Kidney (tissue), 14 donors: ENCODE results near the gene SNAP47. TPM values are rescaled to one million over a fixed set of nuclear protein-coding genes. Genes with fewer than 3 reads are reported as not detected.

ENCODE experiments used
- DNase-seq, 5 donors: peaks; one replicate each; pipeline ENCODE4 v3.0.0-alpha.2; 2013 to 2020
- FAIRE-seq: peaks from 2 replicates; lab custom pipeline; 2012; peaks lifted over from hg19 to GRCh38; lab: Jason Lieb, UNC
- H3K27ac ChIP-seq, 2 donors: one replicate each; pipeline ENCODE4 v1.7.0; 2013; ENCODE audit warnings: low read depth in 2 of 2, low read length in 2 of 2, inconsistent platforms in 1 of 2
- H3K27me3 ChIP-seq: one replicate; pipeline ENCODE4 v1.7.1; 2013; ENCODE audit warnings: low read length, inconsistent platforms; ENCODE audit not compliant: control insufficient read depth, insufficient read depth
- H3K36me3 ChIP-seq, 3 donors: one replicate each; pipeline versions ENCODE4 v1.7.0 to v1.7.1; 2013; ENCODE audit warnings: low read length in 3 of 3, control low read depth in 1 of 3, inconsistent platforms in 1 of 3; ENCODE audit not compliant: insufficient read depth in 3 of 3, control insufficient read depth in 2 of 3
- H3K4me1 ChIP-seq, 3 donors: one replicate each; pipeline versions ENCODE4 v1.7.0 to v1.7.1; 2013; ENCODE audit warnings: low read length in 3 of 3, inconsistent platforms in 1 of 3, low read depth in 1 of 3; ENCODE audit not compliant: control insufficient read depth in 2 of 3, insufficient read depth in 2 of 3
- H3K4me3 ChIP-seq, 3 donors: one replicate each; pipeline versions ENCODE4 v1.7.0 to v1.8.1; 2013; ENCODE audit warnings: low read length in 3 of 3, control low read depth in 1 of 3, inconsistent platforms in 1 of 3
- H3K9ac ChIP-seq, 3 donors: one replicate each; pipeline versions ENCODE4 v1.7.0 to v1.7.1; 2013; ENCODE audit warnings: low read length in 3 of 3, control low read depth in 1 of 3, inconsistent platforms in 1 of 3
- H3K9me3 ChIP-seq, 3 donors: one replicate each; pipeline versions ENCODE4 v1.7.0 to v1.7.1; 2013; ENCODE audit warnings: low read length in 3 of 3, control low read depth in 1 of 3, inconsistent platforms in 1 of 3; ENCODE audit not compliant: control insufficient read depth in 2 of 3, insufficient read depth in 1 of 3
- CTCF ChIP-seq: IDR thresholded peaks from 3 replicates; pipeline ENCODE4 v1.5.1; 2012; ENCODE audit warnings: mild to moderate bottlenecking, moderate library complexity, borderline replicate concordance; ENCODE audit not compliant: insufficient read depth; ENCODE audit errors: extremely low read depth
- intact Hi-C: fragments of 100-400 bp; cut with DNase I; formaldehyde crosslinking; loops from one replicate; pipeline ENCODE4 v1.11.1; 2022
- polyA plus RNA-seq: library from polyadenylated mRNA; stranded (reverse); fragments of 350-450 nt; fragmentation: Illumina TruSeq; extraction: RNeasy Lipid Tissue Mini Kit (QIAGEN cat#74804); gene quantifications from one replicate; pipeline ENCODE4 v1.2.3, GENCODE V29; 2014; ENCODE audit warnings: low read depth, low replicate concordance; ENCODE audit not compliant: insufficient read depth
- total RNA-seq: library from RNA; stranded (reverse); fragmentation: NEBNext Ultra II Directional; extraction: Animal tissue kit (Norgen Biotek cat#: 25700); gene quantifications from one replicate; pipeline ENCODE4 v1.2.1, GENCODE V29; 2021
- donor health status: control.
- donor health status: control.
- donor health status: control.
- donor health status: control.
- donor health status: control.
- donor health status: DM: yes; HTN: yes; CAD: no.
- donor health status: Normal renal cell carcinoma (clear cell type).

Gene SNAP47
- total and polyA plus RNA-seq, 2 donors from 2014 or later, result 31.6 to 32.4 TPM

GRCh38 chr1:227792216-227793078, 57.2 kb downstream of the SNAP47 start:
- no peaks in the 10 kb centered on the region for H3K4me1 ChIP-seq
- FAIRE-seq (no peak), DNase-seq (no peak)
- no peak overlapping the region for H3K27ac ChIP-seq
- H3K36me3 ChIP-seq, result no peaks in the 10 kb centered on the region
- no peak overlapping the region for H3K9ac ChIP-seq
- no peaks in the 10 kb centered on the region for H3K27me3 ChIP-seq
- no peak for TF ChIP-seq CTCF
- no peaks in the 10 kb centered on the region for H3K9me3 ChIP-seq
- intact Hi-C loops, result no loop called here
- H3K4me3 ChIP-seq, result no peak overlapping the region

GRCh38 chr1:227793079-227793947, 58.1 kb downstream of the SNAP47 start:
- H3K27ac ChIP-seq, result no peak overlapping the region

GRCh38 chr1:227793948-227794816, 58.9 kb downstream of the SNAP47 start:
- intact Hi-C loops, result no loop called here
- Histone ChIP-seq H3K9me3 (no peaks in the 10 kb centered on the region), H3K27me3 (no peaks in the 10 kb centered on the region), H3K36me3 (no peaks in the 10 kb centered on the region), H3K4me1 (no peaks in the 10 kb centered on the region), H3K9ac (no peak overlapping the region), H3K27ac (no peak overlapping the region), H3K4me3 (no peak overlapping the region)
- TF ChIP-seq CTCF, result no peak
- DNase-seq (peak; percentile 73 to 85 (median 75)), FAIRE-seq (no peak)

More at GRCh38 chr1:227793079-227793947, 58.1 kb downstream of the SNAP47 start:
- FAIRE-seq, result no peak
- no peak overlapping the region for H3K9ac ChIP-seq
- no peaks in the 10 kb centered on the region for H3K4me1 ChIP-seq
- intact Hi-C loops, result no loop called here
- H3K27me3 ChIP-seq, result no peaks in the 10 kb centered on the region
- H3K36me3 ChIP-seq, result no peaks in the 10 kb centered on the region
- no peak for TF ChIP-seq CTCF
- no peaks in the 10 kb centered on the region for H3K9me3 ChIP-seq
- H3K4me3 ChIP-seq, result no peak overlapping the region
- DNase-seq, result peak in 1 of 5 donors; percentile 63
